GM04503 (cell line): ENCODE results near the gene CCDC51.
A peak's percentile ranks its signal among the peaks of the same experiment; 100 is the strongest.
"Not testable (repeated sequence)": the region's sequence is repeated elsewhere in the genome, so short reads cannot be mapped to it uniquely, and the experiment has no call there.

Experiments
- DNase-seq: peaks from one replicate; pipeline ENCODE4 v3.0.0-alpha.2; 2012; ENCODE audit warnings: low read depth

Gene CCDC51

DNA sequence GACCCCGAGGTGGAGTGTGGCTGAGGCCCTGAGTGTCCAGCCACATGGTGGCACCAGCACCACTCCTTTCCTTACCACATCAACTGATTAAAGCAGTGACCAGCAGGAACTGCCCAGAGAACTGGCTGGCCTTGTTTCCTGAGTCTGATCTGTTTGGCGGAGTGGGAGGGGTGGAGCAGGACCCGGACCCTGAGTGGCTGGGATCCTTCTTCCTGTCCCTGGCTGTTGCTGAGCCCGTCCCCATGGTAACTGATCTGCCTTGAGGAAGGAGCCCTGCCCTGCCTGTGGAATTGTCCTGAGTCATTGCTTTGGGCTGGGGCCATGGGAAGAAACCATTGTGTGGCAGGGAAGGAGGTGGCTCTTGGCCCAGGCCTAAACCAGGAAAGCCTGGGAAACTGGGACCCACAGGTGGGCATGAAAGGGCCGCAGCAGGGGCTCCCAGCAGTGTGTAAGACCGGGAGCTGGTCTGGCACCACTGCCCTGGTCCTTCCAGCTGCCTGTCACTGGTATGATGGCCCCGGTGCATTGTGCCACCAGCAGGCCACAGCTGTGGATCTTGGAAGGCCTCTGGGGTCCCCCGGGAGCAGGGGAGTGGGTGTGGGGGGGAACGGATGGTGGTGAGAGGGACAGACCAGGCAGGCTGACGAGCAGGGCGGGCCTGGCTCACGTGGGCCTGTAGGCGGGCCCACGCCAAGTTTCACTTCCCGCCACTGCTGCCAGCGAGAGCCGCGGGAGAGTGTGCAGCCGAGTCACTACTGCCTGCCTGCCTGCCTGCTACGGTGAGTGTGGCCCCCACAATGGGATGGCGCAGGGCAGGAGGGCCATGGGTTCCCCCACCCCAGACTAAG lies 25.8 kb upstream of the CCDC51 start:
- DNase-seq = peak; percentile 100

- no peak for DNase-seq
Measured at GRCh38 chr3:48465237-48465530, 25.3 kb upstream of the CCDC51 start.

DNA sequence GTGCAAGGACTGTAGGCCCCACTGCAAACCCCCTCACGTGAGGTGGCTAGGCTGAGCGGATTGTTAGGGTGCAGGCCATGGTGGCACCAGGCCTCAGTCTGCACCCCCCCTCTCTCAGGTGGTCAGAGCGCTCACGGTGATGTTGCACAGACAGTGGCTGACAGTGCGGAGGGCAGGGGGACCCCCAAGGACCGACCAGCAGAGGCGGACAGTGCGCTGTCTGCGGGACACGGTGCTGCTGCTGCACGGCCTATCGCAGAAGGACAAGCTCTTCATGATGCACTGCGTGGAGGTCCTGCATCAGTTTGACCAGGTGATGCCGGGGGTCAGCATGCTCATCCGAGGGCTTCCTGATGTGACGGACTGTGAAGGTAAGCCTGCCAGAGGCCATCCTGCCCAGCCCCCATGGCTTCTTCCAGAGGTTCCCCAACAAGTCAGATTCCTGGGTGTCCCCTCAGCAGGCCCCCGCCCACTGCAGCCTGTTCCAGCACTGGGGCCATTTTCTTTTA lies 24.8 kb upstream of the CCDC51 start:
- no peak for DNase-seq

DNA sequence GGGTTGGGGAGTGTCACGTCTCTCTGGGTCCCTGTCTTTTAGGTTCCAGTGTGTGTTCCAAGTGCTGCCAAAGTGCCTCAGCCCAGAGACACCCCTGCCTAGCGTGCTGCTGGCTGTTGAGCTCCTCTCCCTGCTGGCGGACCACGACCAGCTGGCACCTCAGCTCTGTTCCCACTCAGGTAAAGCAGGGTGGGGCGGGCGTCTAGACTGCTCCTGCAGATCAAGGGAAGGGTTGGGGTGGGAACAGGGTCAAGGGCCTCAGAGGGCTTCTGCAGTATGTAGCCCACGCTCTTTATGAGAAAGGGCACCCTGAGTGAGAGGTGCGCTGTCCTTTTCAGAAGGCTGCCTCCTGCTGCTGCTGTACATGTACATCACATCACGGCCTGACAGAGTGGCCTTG lies 23.8 kb upstream of the CCDC51 start:
- no peak for DNase-seq

- not testable (repeated sequence) for DNase-seq
Measured at GRCh38 chr3:48461767-48462166, 21.8 kb upstream of the CCDC51 start.

- DNase-seq = no peak
Measured at GRCh38 chr3:48460517-48460902, 20.6 kb upstream of the CCDC51 start.

DNA sequence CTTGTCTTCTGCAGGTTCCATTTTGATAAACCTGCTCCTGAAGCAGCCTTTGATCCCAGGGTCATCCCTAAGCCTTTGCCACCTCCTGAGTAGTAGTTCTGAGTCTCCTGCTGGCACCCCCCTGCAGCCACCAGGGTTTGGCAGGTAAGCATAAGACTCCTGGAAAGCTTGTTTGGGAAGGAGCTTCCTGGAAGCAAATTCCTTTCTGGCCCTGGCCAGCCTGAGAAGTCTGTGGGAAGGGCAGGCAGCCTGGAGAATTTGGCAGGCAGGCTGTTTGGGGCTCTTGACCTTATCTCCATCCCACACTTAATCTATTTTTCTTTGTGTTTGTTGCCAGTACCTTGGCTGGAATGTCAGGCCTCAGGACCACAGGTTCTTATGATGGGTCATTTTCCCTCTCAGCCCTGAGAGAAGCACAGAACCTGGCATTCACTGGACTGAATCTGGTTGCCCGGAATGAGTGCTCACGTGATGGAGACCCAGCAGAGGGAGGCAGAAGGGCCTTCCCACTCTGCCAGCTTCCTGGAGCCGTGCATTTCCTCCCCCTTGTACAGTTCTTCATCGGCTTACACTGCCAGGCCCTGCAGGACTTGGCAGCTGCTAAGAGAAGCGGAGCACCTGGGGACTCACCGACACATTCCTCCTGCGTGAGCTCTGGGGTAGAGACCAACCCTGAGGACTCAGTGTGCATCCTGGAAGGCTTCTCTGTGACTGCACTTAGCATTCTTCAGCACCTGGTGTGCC lies 20.0 kb upstream of the CCDC51 start:
- DNase-seq = no peak

DNA sequence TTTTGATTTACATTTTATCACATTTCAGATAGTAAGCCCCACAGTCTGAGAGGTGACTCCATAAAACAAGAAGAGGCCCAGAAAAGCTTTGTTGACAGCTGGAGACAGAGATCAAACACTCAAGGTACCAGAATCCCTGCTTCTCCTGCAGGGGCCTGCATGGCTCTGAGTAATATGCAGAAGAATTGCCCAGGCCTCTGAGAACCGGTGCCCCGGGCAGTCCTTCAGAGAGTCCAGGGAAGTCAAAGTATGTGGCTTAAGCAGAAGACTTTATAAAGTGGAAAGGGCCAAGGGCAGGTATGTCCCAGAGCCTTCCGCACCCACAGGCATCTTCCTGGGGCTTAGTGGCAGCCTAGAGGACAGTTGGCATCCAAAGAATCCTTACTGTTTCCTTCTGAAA lies 19.4 kb upstream of the CCDC51 start:
- DNase-seq = no peak

- DNase-seq = no peak
Measured at GRCh38 chr3:48456456-48456855, 16.5 kb upstream of the CCDC51 start.

GRCh38 chr3:48451270-48451669 lies 11.4 kb upstream of the CCDC51 start:
- DNase-seq = no peak

GRCh38 chr3:48446425-48447193 lies 6.7 kb upstream of the CCDC51 start, which contains the start of gene ATRIP:
Gene ATRIP (plus strand): TSS chr3:48446737. CDS start chr3:48446846, 109 bp downstream.
- DNase-seq = no peak

DNA sequence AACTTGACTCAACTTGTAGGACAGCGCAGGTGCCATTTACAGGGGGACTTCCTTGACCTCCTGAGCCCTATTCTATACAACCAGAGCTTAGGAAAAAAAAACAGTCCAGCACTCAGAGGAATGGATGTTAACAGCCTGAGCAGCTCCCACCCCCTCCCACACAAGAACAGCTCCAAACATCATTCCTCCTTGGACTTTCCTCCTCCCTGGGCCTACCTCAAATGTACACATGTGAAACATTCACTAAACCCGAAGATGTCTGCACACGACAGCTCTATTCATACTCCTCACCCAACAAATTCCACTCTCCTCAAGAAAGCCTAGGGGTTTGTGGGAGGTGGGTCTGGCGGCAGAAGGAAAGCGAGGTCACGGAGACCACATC lies 6.1 kb upstream of the CCDC51 start:
- DNase-seq = no peak

DNA sequence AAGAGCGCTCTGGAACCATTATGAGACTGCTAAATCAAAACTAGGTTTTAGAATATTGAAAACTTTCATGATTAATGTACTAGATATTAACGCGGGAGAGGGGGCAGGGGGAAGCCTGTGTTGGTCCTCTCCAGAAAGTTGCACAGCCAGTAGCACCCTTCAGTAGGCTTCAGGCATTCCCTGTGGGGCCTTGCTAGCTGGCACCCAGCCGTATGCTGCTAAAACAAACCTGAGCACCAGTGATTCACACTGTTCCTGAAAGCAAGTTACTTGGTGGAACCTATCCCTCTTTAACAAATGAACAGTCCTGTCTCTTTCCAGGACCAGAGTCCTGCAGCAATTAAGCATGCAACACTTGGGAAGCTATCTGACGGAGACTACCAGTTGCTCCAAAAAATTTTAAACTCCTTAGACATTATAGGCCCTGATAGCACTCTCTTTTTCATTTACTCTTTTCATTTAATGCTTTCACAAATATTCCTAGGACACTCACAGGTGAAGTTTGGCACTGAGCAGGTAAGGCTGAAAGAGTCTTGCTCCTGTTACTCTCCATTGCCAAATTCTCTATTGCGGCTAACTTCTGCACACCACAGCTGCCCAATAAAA lies 5.5 kb upstream of the CCDC51 start:
- DNase-seq = no peak

- DNase-seq = no peak
Measured at GRCh38 chr3:48441940-48442339, 2.0 kb upstream of the CCDC51 start.

DNA sequence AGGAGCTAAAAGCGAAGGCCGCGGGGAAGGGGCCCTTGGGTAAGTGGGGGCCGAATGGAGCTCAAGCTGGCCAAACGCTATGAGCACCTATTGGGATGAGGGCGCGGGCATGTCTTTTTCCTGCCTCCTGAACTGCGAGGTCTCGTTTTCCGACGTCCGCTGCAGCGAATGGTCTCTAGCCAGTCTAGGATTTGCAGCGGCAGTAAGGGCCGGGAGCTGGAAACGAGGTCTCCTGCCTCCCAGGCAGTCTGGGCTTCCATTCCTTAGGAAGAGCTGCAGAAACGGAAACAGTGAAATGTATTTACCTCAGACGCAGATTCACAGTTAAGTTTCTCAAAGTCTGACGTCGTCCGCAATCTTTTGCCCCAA lies 655 bp upstream of the CCDC51 start:
- no peak for DNase-seq

DNA sequence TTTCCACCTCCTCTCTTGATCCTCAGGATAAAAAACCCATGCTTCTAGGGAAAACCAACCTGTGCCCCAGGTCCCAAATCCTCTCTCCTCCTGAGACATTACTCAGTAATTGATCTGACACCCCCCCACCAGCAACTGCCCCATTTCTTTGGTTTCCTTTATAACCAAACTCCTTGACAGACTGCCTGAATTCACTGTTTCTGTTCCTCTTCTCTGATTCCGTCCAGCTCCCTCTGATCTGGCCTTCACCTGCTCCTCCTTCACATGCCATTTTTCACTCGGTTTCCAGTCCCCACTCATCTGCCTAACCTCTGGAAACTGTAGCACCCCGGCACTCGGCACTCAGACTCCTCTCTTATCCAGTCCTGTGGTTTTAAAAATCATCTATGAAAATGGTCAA lies 2.1 kb downstream of the CCDC51 start:
- DNase-seq = no peak

- no peak for DNase-seq
Measured at GRCh38 chr3:48436855-48437254, 3.1 kb downstream of the CCDC51 start.

DNA sequence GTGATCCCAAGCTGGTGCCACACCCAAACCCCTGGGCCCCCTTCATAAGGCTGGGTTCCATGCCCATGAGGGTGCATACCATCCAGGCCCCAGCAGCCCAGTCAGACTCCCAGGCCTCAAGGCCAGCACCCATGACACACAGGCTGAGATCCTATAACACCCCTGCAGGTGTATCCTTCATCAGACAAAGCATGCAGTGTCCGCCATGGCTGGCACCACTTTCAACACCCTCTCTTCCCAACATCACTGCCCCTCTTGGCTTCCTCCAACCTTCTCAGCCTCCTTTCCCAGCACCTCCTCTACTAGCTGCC lies 3.5 kb downstream of the CCDC51 start:
- no peak for DNase-seq

DNA sequence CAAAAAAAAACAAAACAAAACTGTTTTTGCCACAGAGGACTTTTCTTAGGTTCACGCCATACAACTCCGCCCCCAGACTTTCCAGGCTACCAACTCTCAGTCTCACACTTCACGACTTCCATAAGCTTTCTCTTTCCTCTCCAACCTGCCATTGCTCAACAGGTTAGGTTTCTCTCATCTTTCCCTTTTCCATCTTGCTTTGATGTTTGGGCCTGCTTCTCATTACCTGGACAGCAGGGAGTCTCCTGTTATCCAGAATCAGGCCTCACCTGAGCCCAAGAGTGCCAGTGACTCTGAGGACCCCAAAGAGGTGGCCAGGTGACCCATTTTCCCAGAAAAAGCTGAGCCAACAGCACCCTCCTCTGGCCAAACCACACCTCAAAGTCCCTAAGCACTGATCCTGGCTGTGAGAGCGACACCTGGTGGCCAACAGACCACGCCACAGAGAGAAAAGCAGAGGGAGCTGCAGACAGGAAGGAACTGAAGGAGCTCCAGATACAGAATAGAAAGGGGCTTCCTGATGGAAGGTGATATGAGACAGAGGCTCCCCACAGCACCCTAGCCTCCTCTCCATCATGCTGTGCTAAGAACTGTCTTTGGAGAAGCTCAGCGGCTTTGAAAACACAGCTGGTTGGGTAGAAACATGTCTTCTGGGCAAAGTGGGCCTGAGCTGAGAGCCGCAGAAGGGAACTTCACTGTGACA lies 4.0 kb downstream of the CCDC51 start:
- no peak for DNase-seq

GRCh38 chr3:48435223-48435595 lies 4.7 kb downstream of the CCDC51 start:
- no peak for DNase-seq

- DNase-seq = no peak
Measured at GRCh38 chr3:48434591-48435222, 5.2 kb downstream of the CCDC51 start.
